C4-2B (cell line): ENCODE measurements around the gene AXIN2.

Experiments used
- H3K27ac ChIP-seq: fragments of 450-650 bp; 2 replicates; pipeline ENCODE4 v1.5.1; 2017
- ZFX ChIP-seq: fragments of 450-650 bp; IDR thresholded peaks from 2 replicates; pipeline ENCODE4 v1.6.1; 2017
- TF ChIP-seq, protein P1 (sequence below): fragments of 450-650 bp; conservative IDR thresholded peaks from 2 replicates; pipeline ENCODE4 v1.5.1; 2017; ENCODE audit warnings: mild to moderate bottlenecking

AXIN2 gene

DNA sequence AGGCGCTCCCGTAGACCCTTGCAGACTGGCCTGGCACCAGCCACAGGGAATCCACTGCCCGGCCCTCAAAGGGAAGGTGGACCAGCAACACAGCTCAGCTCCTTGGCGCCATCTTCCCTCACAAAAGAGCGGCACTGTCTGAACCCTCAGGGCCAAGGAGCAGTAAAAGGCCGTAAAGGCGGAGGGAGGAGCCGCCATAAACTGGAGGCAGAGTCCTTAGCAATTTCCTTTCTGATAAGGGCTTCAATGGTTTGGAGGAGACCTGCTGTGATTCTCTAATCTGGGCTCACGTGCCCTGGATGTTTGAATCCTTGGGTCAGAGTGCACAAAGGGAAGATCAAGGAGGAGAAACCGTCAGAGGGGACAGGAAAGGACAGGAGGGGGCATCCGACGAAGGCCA, 15.5 kb upstream of the AXIN2 start:
- no peak for TF ChIP-seq ZFX
- TF ChIP-seq, protein P1, sequence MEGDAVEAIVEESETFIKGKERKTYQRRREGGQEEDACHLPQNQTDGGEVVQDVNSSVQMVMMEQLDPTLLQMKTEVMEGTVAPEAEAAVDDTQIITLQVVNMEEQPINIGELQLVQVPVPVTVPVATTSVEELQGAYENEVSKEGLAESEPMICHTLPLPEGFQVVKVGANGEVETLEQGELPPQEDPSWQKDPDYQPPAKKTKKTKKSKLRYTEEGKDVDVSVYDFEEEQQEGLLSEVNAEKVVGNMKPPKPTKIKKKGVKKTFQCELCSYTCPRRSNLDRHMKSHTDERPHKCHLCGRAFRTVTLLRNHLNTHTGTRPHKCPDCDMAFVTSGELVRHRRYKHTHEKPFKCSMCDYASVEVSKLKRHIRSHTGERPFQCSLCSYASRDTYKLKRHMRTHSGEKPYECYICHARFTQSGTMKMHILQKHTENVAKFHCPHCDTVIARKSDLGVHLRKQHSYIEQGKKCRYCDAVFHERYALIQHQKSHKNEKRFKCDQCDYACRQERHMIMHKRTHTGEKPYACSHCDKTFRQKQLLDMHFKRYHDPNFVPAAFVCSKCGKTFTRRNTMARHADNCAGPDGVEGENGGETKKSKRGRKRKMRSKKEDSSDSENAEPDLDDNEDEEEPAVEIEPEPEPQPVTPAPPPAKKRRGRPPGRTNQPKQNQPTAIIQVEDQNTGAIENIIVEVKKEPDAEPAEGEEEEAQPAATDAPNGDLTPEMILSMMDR: no peak
- H3K27ac ChIP-seq: no peak overlapping the region

DNA sequence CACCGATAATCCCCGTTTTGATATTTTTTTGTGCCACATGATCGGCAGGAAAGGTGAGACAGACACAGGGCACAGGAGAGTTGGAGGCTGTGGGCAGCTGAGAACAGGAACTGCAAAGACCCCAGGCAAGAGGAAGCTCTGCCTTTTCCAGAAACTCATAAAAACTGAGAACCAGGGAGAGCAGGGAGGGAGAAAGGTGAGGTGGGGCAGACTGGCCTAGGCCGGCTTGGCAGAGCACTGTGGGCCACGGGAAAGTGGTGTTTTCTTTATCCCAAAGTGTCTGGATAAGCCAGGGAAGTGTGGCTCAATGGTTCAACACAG, 11.8 kb upstream of the AXIN2 start:
- no peak overlapping the region for H3K27ac ChIP-seq
- no peak for TF ChIP-seq ZFX
- TF ChIP-seq, protein P1: no peak

DNA sequence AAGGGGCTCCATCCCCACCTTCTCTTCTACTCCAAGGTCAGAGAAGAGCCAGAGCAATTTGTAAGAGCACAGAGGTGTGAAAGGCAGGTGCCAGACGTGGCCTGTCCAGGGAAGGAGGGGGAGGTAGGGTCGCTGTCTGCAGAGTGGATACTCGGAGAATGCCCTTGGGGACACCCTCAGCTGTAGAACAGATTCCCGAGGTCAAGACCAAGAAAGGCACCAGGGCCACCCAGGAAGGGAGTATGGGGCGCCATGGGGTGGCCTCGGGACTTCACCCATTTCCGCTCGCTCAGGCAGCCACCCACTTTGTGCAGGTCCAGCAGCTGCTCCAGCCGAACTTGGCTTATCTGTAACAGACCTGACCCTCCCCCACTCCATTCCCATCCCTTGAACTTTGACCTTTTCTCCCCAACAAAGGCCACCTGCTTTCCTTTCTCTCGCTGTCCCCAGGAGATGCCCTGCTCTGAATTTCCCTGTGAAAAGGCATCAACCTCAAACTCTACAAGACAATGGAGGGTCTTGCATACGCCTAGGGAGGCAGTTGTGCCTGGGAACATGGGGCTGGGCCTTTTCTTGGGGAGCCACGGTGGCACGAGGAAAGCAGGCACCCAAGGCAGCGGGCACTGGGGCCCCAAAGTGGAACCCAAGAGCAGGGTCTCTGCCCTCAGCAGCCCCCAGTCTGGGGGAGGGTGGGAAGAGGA, 11.3 kb upstream of the AXIN2 start:
- no peak overlapping the region for H3K27ac ChIP-seq
- TF ChIP-seq ZFX: no peak
- TF ChIP-seq, protein P1: no peak

DNA sequence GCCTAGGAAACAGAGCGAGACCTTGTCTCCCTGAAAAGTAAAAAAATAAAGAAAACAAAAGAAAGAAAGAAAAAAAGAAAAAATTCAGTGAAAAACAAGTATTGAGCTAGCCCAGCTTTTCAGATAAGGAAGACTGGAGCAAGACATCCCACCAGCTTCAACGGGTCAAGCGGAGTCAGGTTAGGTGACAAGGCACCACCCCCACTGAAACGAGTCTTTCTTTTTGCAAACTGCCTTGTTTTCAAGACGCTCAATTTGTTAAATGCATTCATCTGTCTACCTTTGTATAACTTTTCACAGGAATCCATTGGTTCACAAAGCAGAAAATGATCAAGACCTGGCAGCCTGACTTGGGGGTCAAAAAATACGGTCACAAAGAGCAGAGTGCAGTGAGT, 10.7 kb upstream of the AXIN2 start:
- no peak overlapping the region for H3K27ac ChIP-seq
- TF ChIP-seq ZFX: no peak
- TF ChIP-seq, protein P1: no peak

DNA sequence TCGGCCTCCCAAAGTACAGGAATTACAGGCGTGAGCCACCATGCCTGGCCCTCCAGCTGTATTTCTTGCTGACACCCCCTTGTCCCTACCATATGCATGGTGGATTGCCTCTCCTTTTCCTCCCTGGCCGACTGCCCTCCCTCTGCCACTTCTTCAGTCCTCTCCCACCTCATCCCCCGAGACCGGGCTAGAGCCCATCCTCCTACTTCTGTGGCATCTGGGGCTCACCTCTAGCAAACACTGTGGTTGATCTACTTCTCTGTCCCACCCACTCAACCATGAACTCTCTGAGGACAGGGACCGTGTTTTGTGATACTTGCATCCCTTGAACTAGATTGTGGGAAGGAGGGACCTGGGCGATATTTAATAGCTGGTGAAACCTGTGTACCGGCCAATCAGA, 7.5 kb upstream of the AXIN2 start:
- H3K27ac ChIP-seq: no peak overlapping the region
- TF ChIP-seq, protein P1: no peak
- no peak for TF ChIP-seq ZFX

DNA sequence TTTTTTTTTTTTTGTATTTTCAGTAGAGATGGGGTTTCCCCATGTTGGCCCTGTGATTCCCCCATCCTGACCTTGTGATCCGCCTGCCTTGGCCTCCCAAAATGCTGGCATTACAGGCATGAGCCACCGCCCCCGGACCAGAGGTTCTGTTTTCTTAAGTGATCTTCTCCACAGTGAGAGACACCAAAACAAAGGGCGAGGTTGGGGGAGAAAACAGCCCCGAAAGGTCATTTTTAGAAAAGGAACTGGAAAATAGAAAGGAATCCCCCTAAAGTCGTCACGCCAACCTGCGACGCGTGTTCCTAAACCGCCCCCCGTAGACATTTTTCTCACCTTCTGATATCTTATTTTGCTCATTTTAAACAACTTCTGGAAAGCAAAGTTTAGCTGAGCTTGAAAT, 6.1 kb upstream of the AXIN2 start:
- no peak overlapping the region for H3K27ac ChIP-seq
- TF ChIP-seq, protein P1: no peak
- no peak for TF ChIP-seq ZFX

DNA sequence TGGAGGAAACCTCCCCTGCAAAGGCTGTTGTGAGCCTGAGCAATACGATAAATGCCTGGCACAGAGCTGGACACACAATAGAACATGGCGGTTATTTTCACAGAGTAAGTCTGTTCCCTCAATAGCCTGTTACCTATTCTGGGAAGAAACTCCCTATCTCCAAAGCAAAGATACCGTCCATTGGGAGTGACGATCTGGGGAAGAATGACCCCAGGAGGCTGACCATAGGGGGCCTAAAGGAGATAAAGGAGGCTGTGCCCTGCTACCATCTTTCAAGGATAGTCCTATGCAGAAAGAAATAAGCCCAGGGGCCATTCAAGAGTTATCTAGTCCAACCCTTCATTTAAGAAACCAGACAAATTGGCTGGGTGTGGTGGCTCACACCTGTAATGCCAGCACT, 4.1 kb upstream of the AXIN2 start:
- no peak for TF ChIP-seq ZFX
- TF ChIP-seq, protein P1: no peak

More for the DNA sequence above, 4.1 kb upstream of the AXIN2 start:
- H3K27ac ChIP-seq: no peak overlapping the region
